Measurements from ENCODE around the gene DEFB121.
"Not testable (repeated sequence)": the region's sequence is repeated elsewhere in the genome, so short reads cannot be mapped to it uniquely, and the experiment has no call there.

The DEFB121 gene

GRCh38 chr20:31406115-31406514 lies at the start of gene DEFB121:
DEFB121 (minus strand) TSS chr20:31406215; CDS start chr20:31406152, 63 bp downstream.
- DNase-seq, result no peak

DNA sequence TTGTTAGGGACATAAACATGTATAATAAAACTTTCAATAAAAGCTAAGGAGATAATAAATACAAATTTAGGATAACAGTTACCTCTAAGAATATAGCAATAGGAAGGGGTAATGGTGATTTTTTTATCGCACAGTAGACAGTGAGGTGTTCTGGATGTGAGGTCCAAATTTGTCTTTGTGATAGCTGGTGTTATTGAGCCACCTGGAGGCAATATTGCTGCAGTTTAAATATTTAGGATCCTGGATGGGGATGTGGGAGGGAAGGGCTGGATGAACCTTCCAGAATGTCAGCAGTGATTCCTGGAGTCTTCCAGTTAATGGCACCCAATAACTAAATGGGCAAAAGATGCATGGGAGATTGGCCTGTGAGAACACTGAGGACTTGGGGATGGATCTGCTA lies 48.3 kb upstream of the DEFB121 start:
- DNase-seq, result no peak

DNA sequence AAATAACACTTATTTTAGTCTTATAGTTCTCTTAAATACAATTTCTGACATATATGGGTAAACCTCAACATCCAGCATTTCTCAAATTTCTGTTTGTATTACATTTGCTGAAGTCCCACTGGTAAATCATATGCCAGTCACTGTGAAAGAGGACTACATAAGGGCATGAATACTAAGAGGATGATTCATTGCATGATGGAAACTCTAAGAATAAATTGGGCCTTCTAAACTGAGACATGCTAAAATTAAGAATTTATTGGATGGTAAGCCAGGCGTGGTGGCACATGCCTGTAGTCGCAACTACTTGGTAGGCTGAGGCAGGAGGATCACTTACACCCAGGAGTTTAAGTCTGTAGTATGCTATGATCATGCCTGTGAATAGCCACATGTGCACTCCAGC lies 46.6 kb upstream of the DEFB121 start:
- DNase-seq, result no peak

- no peak for DNase-seq
Observed at GRCh38 chr20:31449511-31450414, 43.7 kb upstream of the DEFB121 start.

GRCh38 chr20:31446084-31446819 lies 40.2 kb upstream of the DEFB121 start:
- DNase-seq, result no peak

GRCh38 chr20:31440012-31440659 lies 34.1 kb upstream of the DEFB121 start, which contains the start of gene DEFB123:
DEFB123 (plus strand) TSS chr20:31440632; CDS start chr20:31440699, 67 bp downstream.
- DNase-seq, result no peak

GRCh38 chr20:31430568-31431115 lies 24.6 kb upstream of the DEFB121 start:
- no peak for DNase-seq

DNA sequence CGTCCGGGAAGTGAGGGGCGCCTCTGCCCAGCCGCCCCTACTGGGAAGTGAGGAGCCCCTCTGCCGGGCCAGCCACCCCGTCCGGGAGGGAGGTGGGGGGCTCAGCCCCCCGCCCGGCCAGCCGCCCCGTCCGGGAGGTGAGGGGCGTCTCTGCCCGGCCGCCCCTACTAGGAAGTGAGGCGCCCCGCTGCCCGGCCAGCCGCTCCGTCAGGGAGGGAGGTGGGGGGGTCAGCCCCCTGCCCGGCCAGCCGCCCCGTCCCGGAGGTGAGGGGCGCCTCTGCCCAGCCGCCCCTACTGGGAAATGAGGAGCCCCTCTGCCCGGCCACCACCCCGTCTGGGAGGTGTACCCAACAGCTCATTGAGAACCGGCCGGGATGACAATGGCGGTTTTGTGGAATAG lies 21.6 kb upstream of the DEFB121 start:
- DNase-seq, result not testable (repeated sequence)

GRCh38 chr20:31426891-31427551 lies 21.0 kb upstream of the DEFB121 start:
- not testable (repeated sequence) for DNase-seq

DNA sequence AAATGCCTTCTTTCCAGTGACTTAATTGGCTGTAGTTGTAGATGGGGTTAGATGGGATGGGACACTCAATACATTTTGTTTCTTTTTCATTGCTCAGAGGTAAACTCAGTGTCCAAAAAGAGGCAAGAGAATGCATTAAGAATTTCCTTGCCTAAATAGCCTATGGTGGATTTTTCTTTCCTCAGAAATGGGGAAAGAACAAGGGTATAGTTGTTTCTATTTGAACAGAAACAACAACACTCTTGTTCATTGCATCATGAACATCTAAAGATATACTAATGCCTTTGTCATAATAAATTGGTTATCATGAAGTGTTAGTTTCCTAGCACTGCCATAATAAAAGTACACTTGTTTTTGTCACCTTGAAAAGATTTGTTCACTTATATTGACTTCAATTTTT lies 19.8 kb upstream of the DEFB121 start:
- no peak for DNase-seq

GRCh38 chr20:31418307-31418706 lies 12.3 kb upstream of the DEFB121 start:
- no peak for DNase-seq

DNA sequence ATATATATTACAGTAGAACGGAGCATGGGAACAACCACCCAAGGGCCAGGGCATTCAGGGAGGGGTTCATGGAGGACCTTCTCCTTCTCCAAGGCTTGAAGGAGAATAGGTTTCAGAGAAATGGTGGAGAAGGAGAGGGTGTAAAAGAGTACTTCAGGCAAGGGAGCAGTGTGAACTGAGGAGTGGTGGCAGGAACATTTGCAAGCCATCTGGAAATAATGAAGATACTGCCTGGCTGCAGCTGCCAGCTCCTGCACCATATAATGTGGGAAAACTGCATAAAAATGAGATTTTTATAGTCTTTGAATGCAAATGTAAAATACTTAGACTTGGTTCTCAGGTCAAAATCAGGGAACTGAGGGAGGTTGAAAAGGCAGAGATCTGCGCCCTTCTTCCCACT lies 9.6 kb upstream of the DEFB121 start:
- DNase-seq, result no peak

DNA sequence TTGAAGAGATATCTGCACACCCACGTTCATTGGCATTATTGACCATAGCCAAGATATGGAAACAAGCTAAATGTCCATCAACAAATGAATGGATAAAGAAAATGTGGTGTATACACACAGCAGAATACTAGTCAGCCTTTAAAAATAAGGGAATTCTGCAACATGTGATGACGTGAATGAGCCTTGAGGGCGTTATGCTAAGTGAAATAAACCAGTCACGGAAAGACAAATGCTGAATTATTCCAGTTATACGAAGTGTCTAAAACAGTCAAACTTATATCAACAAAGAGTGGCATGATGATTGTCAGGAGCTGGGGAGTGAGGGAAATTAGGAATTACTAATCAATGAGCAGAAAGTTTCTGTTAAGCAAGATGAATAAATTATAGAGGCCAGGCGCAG lies 8.4 kb upstream of the DEFB121 start:
- DNase-seq, result no peak

DNA sequence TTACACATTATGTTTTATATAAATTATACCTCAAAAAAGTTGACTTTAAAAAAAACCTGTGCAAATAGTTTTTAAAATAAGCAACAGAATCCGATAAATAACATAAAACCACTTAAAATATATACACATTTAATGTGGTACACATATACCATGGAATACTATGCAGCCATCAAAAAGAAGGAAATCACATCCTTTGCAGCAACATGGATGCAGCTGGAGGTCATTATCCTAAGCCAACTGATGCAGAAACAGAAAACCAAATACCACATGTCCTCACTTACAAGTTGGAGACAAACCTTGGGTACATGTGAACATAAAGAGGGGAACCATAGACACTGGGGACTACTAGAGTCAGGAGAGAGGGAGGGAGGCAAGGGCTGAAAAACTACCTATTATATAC lies 4.0 kb upstream of the DEFB121 start:
- DNase-seq, result no peak

GRCh38 chr20:31403886-31404285 lies 2.1 kb downstream of the DEFB121 start:
- no peak for DNase-seq

DNA sequence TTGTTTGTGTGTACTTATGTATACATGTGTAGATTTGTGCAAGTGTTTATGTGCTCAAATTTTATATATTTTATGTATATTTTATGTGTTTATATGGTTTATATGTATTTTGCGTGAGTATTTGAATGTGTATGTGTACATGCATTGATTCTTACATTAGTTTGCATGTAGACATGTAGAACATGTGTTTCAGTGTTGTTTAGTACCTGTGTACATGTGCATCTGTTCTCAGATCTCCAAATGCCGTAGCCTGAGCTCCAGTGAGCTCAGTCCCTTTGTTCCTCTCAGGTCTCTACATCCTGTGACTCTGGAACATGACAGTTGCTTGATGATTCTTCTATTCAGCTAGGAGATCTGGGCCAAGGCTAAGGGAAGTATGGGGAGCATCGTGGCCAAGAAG lies 11.1 kb downstream of the DEFB121 start:
- DNase-seq, result no peak

- no peak for DNase-seq
Observed at GRCh38 chr20:31392836-31393235, 13.2 kb downstream of the DEFB121 start.

GRCh38 chr20:31390490-31390889 lies 15.5 kb downstream of the DEFB121 start, which contains the start of gene DEFB119:
DEFB119 (minus strand) TSS chr20:31390590; CDS start chr20:31390483, 107 bp downstream.
- no peak for DNase-seq

GRCh38 chr20:31374346-31374745 lies 31.7 kb downstream of the DEFB121 start:
- no peak for DNase-seq

- no peak for DNase-seq
Observed at GRCh38 chr20:31368301-31368700, 37.7 kb downstream of the DEFB121 start, which contains the start of gene DEFB118. DEFB118 (plus strand) TSS chr20:31368601; CDS start chr20:31368651, 50 bp downstream.

DNA sequence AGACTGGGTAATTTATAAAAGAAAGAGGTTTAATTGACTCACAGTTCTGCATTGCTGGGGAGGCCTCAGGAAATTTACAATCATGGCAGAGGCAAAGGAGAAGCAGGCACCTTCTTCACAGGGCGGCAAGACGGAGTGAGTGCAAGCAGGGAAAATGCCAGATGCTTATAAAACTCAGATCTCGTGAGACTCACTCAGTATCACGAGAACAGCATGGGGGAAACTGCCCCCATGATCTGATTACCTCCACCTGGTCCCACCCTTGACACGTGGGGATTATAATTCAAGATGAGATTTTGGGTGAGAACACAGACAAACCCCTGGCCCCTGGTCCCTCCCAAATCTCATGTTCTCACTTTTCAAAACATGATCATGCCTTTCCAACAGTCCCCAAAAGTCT lies 41.7 kb downstream of the DEFB121 start:
- DNase-seq, result not testable (repeated sequence)

DNA sequence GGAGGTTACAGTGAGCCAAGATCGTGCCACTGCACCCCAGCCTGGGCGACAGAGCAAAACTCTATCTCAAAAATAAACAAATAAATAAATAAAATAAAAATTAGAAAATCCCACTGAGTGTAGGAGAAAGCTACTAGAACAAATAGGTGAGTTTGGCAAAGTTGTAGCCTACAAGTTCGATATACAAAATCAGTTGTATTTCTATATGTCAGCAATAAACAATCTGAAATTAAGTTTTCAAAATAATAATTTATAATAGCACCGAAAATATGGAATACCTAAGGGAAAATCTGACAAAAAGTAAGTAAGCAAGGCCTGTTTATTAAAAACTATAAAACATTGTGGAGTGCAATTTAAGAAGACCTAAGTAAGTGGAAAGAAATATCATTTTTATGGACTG lies 42.7 kb downstream of the DEFB121 start:
- no peak for DNase-seq
